A549 (cell line): ENCODE data around the gene CARMIL1.

ENCODE experiments used
- CEBPB ChIP-seq, 2 experiments: fragments of >200 bp in 1 of 2; sonication (Bioruptor Twin) in 1 of 2; formaldehyde crosslinking in 1 of 2; IDR thresholded peaks; 2 replicates each; pipeline ENCODE4 v1.6.1; 2012 to 2016
- EP300 ChIP-seq, 2 experiments: fragments of >200 bp; sonication (Bioruptor Twin); formaldehyde crosslinking; IDR thresholded peaks; 2 replicates in 1 of 2; 3 replicates in 1 of 2; pipeline ENCODE4 v1.6.1; 2016 to 2017
- JUNB ChIP-seq: fragments of >200 bp; sonication (Bioruptor Twin); formaldehyde crosslinking; IDR thresholded peaks from 2 replicates; pipeline ENCODE4 v1.6.1; 2016
- MYC ChIP-seq: IDR thresholded peaks from 2 replicates; pipeline ENCODE4 v1.6.1; 2012; ENCODE audit warnings: mild to moderate bottlenecking, inconsistent platforms, low read length, improper control_type of control experiment, borderline replicate concordance
- NFE2L2 ChIP-seq: fragments of 150-350 bp; conservative IDR thresholded peaks from 2 replicates; pipeline ENCODE4 v1.6.1; 2014; ENCODE audit warnings: low read length
- POLR2A ChIP-seq: IDR thresholded peaks from 2 replicates; pipeline ENCODE4 v1.6.1; 2012; ENCODE audit warnings: mild to moderate bottlenecking, low read length
- RAD21 ChIP-seq, 2 experiments: fragments of >200 bp in 1 of 2; sonication (Bioruptor Twin) in 1 of 2; formaldehyde crosslinking in 1 of 2; IDR thresholded peaks in 1 of 2; conservative IDR thresholded peaks in 1 of 2; 2 replicates in 1 of 2; 3 replicates in 1 of 2; pipeline ENCODE4 v1.6.1; 2012 to 2018; ENCODE audit warnings: inconsistent platforms in 1 of 2
- REST ChIP-seq: fragments of 200-600 bp; sonication (generic); IDR thresholded peaks from 2 replicates; pipeline ENCODE4 v1.6.1; 2016; ENCODE audit warnings: antibody characterized with exemption, mild to moderate bottlenecking, moderate library complexity
- RFX5 ChIP-seq: fragments of 450-650 bp; IDR thresholded peaks from 2 replicates; pipeline ENCODE4 v1.7.1; 2014; ENCODE audit warnings: antibody characterized with exemption, mild to moderate bottlenecking, moderate library complexity
- ZFP36 ChIP-seq: fragments of 450-650 bp; IDR thresholded peaks from 2 replicates; pipeline ENCODE4 v1.6.1; 2014; ENCODE audit warnings: borderline replicate concordance; ENCODE audit not compliant: partially characterized antibody
- TF ChIP-seq, protein P1 (sequence below): fragments of >200 bp; sonication (Bioruptor Twin); formaldehyde crosslinking; IDR thresholded peaks from 3 replicates; pipeline ENCODE4 v1.5.1; 2016
- TF ChIP-seq, protein P2 (sequence below): fragments of 450-650 bp; IDR thresholded peaks from 2 replicates; pipeline ENCODE4 v1.6.1; 2014; ENCODE audit warnings: antibody characterized with exemption
- TF ChIP-seq, protein P3 (sequence below): IDR thresholded peaks from 2 replicates; pipeline ENCODE4 v1.6.1; 2012
- TF ChIP-seq, protein P4 (sequence below): fragments of 150-350 bp; IDR thresholded peaks from 2 replicates; pipeline ENCODE4 v1.6.1; 2014; ENCODE audit warnings: low read depth, mild to moderate bottlenecking, low read length

DNA sequence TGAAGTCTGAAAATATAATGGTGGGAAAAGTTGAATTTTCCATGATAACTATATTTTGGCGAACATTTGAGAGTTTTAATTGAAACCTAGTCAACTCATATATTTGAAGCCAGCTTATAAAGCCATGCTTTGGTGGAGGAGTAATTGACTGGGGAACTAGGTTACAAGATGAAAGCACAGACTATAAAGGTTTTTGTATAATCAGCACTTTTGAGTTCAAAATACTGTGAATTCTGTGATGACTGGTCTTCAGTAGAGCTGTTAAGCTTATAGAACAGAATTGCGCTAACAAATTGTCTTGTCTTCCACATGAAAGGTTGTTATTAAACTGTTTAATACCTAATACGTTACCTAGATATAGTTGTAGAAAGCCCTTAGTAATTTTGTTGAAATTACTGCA, 213.8 kb downstream of the CARMIL1 start:
- TF ChIP-seq, protein P1, sequence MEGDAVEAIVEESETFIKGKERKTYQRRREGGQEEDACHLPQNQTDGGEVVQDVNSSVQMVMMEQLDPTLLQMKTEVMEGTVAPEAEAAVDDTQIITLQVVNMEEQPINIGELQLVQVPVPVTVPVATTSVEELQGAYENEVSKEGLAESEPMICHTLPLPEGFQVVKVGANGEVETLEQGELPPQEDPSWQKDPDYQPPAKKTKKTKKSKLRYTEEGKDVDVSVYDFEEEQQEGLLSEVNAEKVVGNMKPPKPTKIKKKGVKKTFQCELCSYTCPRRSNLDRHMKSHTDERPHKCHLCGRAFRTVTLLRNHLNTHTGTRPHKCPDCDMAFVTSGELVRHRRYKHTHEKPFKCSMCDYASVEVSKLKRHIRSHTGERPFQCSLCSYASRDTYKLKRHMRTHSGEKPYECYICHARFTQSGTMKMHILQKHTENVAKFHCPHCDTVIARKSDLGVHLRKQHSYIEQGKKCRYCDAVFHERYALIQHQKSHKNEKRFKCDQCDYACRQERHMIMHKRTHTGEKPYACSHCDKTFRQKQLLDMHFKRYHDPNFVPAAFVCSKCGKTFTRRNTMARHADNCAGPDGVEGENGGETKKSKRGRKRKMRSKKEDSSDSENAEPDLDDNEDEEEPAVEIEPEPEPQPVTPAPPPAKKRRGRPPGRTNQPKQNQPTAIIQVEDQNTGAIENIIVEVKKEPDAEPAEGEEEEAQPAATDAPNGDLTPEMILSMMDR, result no peak
- no peak for TF ChIP-seq RAD21 (conservative IDR thresholded peaks at IDR 0.05 in 1 of 2, IDR thresholded peaks at IDR 0.05 in 1 of 2)
- TF ChIP-seq NFE2L2, result no peak
- no peak for TF ChIP-seq REST
- TF ChIP-seq MYC, result no peak
- no peak for TF ChIP-seq JUNB
- no peak for TF ChIP-seq EP300 (IDR thresholded peaks at IDR 0.05)
- TF ChIP-seq, protein P2, sequence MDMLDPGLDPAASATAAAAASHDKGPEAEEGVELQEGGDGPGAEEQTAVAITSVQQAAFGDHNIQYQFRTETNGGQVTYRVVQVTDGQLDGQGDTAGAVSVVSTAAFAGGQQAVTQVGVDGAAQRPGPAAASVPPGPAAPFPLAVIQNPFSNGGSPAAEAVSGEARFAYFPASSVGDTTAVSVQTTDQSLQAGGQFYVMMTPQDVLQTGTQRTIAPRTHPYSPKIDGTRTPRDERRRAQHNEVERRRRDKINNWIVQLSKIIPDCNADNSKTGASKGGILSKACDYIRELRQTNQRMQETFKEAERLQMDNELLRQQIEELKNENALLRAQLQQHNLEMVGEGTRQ, result no peak
- TF ChIP-seq, protein P3, sequence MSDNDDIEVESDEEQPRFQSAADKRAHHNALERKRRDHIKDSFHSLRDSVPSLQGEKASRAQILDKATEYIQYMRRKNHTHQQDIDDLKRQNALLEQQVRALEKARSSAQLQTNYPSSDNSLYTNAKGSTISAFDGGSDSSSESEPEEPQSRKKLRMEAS, result no peak
- no peak for TF ChIP-seq POLR2A
- TF ChIP-seq CEBPB (IDR thresholded peaks at IDR 0.05), result no peak
- no peak for TF ChIP-seq RFX5
- TF ChIP-seq, protein P4, sequence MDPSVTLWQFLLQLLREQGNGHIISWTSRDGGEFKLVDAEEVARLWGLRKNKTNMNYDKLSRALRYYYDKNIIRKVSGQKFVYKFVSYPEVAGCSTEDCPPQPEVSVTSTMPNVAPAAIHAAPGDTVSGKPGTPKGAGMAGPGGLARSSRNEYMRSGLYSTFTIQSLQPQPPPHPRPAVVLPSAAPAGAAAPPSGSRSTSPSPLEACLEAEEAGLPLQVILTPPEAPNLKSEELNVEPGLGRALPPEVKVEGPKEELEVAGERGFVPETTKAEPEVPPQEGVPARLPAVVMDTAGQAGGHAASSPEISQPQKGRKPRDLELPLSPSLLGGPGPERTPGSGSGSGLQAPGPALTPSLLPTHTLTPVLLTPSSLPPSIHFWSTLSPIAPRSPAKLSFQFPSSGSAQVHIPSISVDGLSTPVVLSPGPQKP, result no peak
- no peak for TF ChIP-seq ZFP36
